ENCODE results near the gene TRIM29. TPM values are rescaled to one million over a fixed set of nuclear protein-coding genes. Genes with fewer than 3 reads are reported as not detected.

The TRIM29 gene
- total RNA-seq, 1 donor from 2014 or later, result 0.11 TPM

DNA sequence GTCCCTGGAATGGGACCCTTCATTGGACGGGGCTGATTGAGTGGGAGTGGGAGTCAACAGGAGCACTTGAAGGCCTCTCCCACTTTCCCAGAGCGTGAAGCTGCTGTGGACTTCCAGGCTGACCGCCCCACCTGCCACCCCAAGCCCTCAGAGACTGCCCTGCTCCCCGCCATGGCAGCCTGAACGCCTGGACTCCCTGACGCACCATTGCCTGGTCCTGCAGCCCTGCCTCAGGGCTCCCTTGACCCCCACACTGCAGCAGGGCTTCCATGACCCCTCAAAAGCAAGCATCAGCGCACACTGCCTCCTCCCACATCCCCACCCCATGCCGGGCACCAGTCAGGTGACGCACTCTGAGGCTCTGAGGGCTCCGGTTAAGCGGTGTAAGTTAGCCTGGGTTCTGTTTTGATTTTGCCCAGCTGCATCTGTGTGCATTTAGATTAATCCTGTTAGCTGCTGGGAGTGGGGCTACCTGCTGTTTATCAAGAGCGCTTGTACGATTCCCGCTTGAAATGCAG, 39.4 kb downstream of the TRIM29 start:
- H3K4me3 ChIP-seq, result no peak overlapping the region
- Mint-ChIP-seq H3K27me3 (ENCODE audit: insufficient read depth, low read depth) (peaks cover 23% of the 10 kb centered on the region), H3K9me3 (no peaks in the 10 kb centered on the region), H3K36me3 (no peaks in the 10 kb centered on the region), H3K4me1 (peaks cover 47% of the 10 kb centered on the region), H3K4me3 (no peak overlapping the region), H3K27ac (no peak overlapping the region)
- no peak overlapping the region for H3K4me2 ChIP-seq
- H3K27me3 ChIP-seq, result peaks cover 68% of the 10 kb centered on the region
- no peaks in the 10 kb centered on the region for H3K9me3 ChIP-seq (ENCODE audit: low read depth)
- no peaks in the 10 kb centered on the region for H3K36me3 ChIP-seq
- peaks cover 32% of the 10 kb centered on the region for H3K4me1 ChIP-seq
- no peak for DNase-seq (ENCODE audit: low spot score)
- TF ChIP-seq, protein P1, sequence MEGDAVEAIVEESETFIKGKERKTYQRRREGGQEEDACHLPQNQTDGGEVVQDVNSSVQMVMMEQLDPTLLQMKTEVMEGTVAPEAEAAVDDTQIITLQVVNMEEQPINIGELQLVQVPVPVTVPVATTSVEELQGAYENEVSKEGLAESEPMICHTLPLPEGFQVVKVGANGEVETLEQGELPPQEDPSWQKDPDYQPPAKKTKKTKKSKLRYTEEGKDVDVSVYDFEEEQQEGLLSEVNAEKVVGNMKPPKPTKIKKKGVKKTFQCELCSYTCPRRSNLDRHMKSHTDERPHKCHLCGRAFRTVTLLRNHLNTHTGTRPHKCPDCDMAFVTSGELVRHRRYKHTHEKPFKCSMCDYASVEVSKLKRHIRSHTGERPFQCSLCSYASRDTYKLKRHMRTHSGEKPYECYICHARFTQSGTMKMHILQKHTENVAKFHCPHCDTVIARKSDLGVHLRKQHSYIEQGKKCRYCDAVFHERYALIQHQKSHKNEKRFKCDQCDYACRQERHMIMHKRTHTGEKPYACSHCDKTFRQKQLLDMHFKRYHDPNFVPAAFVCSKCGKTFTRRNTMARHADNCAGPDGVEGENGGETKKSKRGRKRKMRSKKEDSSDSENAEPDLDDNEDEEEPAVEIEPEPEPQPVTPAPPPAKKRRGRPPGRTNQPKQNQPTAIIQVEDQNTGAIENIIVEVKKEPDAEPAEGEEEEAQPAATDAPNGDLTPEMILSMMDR (IDR thresholded peaks at IDR 0.05), result no peak
- no peak overlapping the region for H2AFZ ChIP-seq (replicated peaks)
- no peak overlapping the region for H3K27ac ChIP-seq
- H4K20me1 ChIP-seq (ENCODE audit: low read depth), result no peaks in the 10 kb centered on the region
- H3K79me2 ChIP-seq (ENCODE audit: low read depth), result no peaks in the 10 kb centered on the region
- H3F3A ChIP-seq (ENCODE audit: low read depth), result peaks cover 26% of the 10 kb centered on the region
- no peak overlapping the region for H3K9ac ChIP-seq

DNA sequence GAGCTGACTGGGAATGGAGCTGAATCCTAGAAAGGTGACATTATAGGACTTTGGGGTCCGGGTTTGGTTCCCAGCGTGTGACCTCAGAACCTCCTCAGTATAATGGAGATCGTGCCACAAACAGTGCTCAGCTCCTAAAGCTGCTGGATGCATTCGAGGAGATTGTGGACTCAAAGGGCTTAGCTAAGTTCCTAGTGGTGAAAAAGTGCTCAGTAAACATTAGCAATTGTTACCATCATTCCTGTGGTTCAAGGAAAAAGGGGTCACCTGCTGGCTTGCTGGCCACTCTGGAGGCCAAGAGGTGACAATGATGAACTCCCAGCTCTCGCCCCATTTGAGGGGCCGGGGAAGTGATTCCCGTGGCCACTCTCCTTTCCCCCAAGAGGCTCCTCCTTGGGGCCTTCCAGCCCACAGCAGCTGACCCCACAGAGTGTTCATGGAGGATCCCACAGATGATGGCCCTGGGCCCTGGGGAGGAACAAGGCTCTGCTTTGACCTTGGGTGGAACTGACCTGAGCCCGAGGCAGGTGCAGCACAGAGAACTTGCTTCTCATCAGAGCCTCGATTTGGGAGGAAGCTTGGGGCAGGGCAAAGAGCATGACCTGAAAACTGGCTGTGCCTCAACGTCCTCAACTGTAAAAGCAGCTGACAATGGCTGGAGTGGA, 40.1 kb downstream of the TRIM29 start:
- no peaks in the 10 kb centered on the region for H3K9me3 ChIP-seq (ENCODE audit: low read depth)
- H4K20me1 ChIP-seq (ENCODE audit: low read depth), result no peaks in the 10 kb centered on the region
- peaks cover 32% of the 10 kb centered on the region for H3K4me1 ChIP-seq
- peaks cover 44% of the 10 kb centered on the region for H3K4me1 Mint-ChIP-seq
- no peaks in the 10 kb centered on the region for H3K9me3 Mint-ChIP-seq
- no peaks in the 10 kb centered on the region for H3K79me2 ChIP-seq (ENCODE audit: low read depth)
- H3K4me3 ChIP-seq, result no peak overlapping the region
- TF ChIP-seq EZH2phosphoT487 (IDR thresholded peaks at IDR 0.05) (no peak), EZH2 (IDR thresholded peaks at IDR 0.05) (no peak)
- TF ChIP-seq, protein P1 (IDR thresholded peaks at IDR 0.05), result no peak
- H3K27ac ChIP-seq, result no peak overlapping the region
- H3K27me3 ChIP-seq, result peaks cover 65% of the 10 kb centered on the region
- H3K36me3 ChIP-seq, result no peaks in the 10 kb centered on the region
- no peaks in the 10 kb centered on the region for H3K36me3 Mint-ChIP-seq
- no peak overlapping the region for H3K9ac ChIP-seq
- H3K27me3 Mint-ChIP-seq (ENCODE audit: insufficient read depth, low read depth), result peaks cover 20% of the 10 kb centered on the region
- no peak for DNase-seq (ENCODE audit: low spot score)
- no peak overlapping the region for H3K4me3 Mint-ChIP-seq
- no peak overlapping the region for H2AFZ ChIP-seq (replicated peaks)
- no peak overlapping the region for H3K27ac Mint-ChIP-seq
- H3K4me2 ChIP-seq, result peak overlapping the region; percentile 59
- peaks cover 26% of the 10 kb centered on the region for H3F3A ChIP-seq (ENCODE audit: low read depth)

DNA sequence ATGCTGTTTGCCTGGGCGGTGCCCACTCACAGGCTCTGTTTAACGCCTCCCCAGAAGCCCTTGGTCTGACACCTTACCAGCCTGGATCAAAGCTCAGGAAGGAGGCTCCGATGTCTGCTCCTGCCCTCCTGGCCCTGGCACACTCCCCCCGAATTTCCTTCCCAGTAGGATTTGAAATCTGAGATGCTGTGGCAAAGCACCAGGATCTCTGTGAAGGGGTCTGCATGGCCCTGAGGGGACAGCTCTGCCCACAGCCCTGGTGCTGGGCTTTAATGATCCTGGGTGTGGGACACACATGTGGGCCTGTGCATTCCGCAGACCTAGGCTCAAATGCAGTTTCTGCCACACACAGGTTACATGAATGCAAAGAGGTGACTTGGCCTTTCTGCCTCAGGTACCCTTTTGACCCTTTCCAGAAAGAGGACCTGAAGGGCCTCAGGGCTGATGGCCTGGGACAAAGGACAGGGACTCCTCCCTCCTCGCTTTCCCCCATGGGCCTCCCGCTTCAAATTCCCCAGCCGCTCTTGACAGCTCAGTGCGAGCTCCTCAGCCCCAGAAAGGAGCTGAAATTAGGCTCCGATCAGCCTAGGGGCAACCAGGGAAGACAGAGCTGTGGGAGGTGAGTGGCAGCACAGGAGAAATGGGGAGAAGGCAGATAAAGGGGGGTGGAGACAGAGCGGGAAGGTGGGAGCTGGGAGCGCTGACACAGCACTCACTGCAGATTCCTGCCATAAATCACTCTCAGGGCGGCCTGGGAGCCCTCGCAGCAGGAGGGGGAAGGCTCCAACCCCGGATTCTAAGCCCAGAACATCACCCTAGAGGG, 41.3 kb downstream of the TRIM29 start:
- Histone ChIP-seq H3F3A (ENCODE audit: low read depth) (peaks cover 26% of the 10 kb centered on the region), H3K4me3 (no peak overlapping the region), H4K20me1 (ENCODE audit: low read depth) (no peaks in the 10 kb centered on the region), H3K36me3 (no peaks in the 10 kb centered on the region), H3K9ac (no peak overlapping the region), H3K9me3 (ENCODE audit: low read depth) (no peaks in the 10 kb centered on the region), H3K79me2 (ENCODE audit: low read depth) (no peaks in the 10 kb centered on the region), H2AFZ (replicated peaks) (no peak overlapping the region), H3K27me3 (peaks cover 55% of the 10 kb centered on the region), H3K4me1 (peaks cover 29% of the 10 kb centered on the region), H3K4me2 (peak overlapping the region; percentile 59), H3K27ac (no peak overlapping the region)
- Mint-ChIP-seq H3K9me3 (no peaks in the 10 kb centered on the region), H3K27me3 (ENCODE audit: insufficient read depth, low read depth) (peaks cover 20% of the 10 kb centered on the region), H3K4me1 (peaks cover 41% of the 10 kb centered on the region), H3K36me3 (no peaks in the 10 kb centered on the region), H3K27ac (peak overlapping the region; percentile 81), H3K4me3 (no peak overlapping the region)
- TF ChIP-seq EZH2phosphoT487 (IDR thresholded peaks at IDR 0.05) (no peak), EZH2 (IDR thresholded peaks at IDR 0.05) (no peak)
- TF ChIP-seq, protein P1 (IDR thresholded peaks at IDR 0.05), result no peak
- DNase-seq (ENCODE audit: low spot score), result peak; percentile 69

Data from neural progenitor cell (in vitro differentiated cells).